C4-2B (cell line): ENCODE results near the gene DNAJC11.

Experiments
- ZFX ChIP-seq: fragments of 450-650 bp; IDR thresholded peaks from 2 replicates; pipeline ENCODE4 v1.6.1; 2017
- TF ChIP-seq, protein P1 (sequence below): fragments of 450-650 bp; conservative IDR thresholded peaks from 2 replicates; pipeline ENCODE4 v1.5.1; 2017; ENCODE audit warnings: mild to moderate bottlenecking

DNA sequence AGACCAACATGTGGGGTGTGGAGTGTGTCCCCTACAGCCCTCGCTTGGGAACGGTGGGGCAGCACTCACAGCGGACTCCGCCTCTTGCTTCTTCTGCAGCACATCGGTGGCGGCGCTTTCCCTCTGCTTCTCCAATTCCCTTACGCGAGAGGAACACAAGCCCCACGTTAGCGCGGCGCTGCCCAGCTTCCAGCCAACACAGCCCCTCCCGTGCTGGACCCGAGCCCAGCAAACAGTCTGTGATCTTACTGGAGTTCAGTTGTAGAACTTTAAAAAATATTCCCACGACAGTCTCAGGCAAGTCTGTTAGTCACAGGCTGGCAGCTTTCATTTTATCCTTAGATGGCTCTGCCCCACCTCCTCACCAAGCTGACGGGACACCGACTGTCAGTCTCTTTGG is 63.4 kb downstream of the DNAJC11 start:
- TF ChIP-seq, protein P1, sequence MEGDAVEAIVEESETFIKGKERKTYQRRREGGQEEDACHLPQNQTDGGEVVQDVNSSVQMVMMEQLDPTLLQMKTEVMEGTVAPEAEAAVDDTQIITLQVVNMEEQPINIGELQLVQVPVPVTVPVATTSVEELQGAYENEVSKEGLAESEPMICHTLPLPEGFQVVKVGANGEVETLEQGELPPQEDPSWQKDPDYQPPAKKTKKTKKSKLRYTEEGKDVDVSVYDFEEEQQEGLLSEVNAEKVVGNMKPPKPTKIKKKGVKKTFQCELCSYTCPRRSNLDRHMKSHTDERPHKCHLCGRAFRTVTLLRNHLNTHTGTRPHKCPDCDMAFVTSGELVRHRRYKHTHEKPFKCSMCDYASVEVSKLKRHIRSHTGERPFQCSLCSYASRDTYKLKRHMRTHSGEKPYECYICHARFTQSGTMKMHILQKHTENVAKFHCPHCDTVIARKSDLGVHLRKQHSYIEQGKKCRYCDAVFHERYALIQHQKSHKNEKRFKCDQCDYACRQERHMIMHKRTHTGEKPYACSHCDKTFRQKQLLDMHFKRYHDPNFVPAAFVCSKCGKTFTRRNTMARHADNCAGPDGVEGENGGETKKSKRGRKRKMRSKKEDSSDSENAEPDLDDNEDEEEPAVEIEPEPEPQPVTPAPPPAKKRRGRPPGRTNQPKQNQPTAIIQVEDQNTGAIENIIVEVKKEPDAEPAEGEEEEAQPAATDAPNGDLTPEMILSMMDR, result no peak
- no peak for TF ChIP-seq ZFX
